GM21576 (cell line): Measurements from ENCODE around the gene VMP1.

Source experiments
- ATAC-seq: cut with Tn5 transposase; IDR thresholded peaks from one replicate; pipeline ENCODE4 v1.9.1; 2021; ENCODE audit warnings: mild to moderate bottlenecking, moderate library complexity; ENCODE audit not compliant: unreplicated experiment

VMP1 gene

DNA sequence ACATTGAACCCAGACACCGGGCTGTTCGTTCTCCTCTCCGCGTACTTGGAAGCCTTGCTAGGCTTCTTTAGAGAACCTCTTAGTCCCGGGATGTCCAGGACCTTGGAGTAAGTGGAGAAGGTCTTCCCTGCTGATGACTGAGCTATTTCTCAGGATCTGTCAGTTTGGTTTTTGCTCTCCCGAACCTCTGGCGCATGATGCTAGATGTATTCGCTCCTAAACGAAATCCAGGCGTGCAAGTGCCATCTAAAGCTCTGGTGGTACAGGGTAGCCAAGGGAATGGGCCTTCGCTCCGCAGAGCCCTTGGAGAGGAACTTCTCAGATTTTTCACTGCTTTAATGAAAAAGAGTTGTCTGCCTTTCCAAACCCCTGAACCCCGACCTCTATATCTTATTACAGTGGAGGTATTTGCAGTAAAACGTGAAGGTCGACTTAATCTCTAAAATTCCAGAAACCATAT, 547 bp downstream of the VMP1 start:
- no peak for ATAC-seq

DNA sequence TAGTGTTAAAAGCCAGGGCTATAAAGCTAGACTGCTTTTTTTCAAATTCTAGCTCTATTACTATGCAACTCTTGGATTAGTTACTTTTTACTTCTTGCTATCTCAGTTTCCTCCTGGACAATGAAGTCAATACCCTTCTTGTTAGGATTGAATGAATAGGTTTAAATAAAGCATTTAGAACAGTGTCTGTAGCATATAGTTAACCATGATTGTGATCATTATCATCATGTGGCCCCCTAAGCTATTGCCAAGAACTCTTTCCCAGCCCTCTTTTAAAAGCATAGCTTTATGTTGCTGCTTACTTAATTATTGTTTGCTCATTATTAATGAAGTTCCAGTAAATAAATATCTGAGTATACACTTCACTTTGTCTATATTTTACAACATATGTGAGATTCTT, 4.5 kb downstream of the VMP1 start:
- no peak for ATAC-seq

- ATAC-seq, result no peak
Measured at GRCh38 chr17:59712862-59713261, 5.4 kb downstream of the VMP1 start.

DNA sequence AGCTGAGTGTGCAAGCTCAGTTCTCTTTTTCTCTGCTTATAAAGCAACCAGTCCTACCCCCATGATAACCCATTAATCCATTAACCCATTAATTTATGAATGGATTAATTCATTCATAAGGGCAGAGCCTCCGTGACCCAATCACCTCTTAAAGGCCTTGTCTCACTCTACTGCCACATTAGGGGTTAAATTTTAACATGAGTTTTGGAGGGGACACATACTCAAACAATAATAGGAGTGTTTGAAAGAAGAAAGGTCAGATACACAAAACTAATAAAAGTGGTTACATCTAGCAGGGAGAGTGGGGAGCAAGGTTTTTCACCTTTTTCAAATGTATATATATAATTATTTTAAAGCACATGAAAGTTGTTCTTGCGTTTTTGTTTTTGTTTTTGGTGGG, 6.8 kb downstream of the VMP1 start:
- ATAC-seq, result no peak

GRCh38 chr17:59716427-59716826, 9.0 kb downstream of the VMP1 start:
- no peak for ATAC-seq

DNA sequence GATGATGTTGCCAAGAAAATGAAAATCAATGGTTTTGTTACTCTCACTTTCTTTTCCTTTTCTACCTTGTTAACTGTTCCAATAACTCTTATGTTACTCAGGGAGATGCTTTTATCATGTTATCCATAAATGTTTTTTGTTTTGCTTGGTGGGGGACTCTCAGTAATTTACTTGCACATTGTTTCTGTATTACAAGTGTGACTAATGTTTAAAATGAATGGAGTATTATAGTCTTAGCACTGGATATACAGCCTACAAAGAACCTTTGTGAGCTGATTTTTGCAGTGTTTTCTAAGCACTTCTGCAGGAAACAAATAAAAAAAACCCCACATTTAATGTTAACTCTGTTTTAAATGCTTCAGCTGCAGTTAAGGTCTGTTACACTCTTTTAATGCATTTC, 12.1 kb downstream of the VMP1 start:
- no peak for ATAC-seq

DNA sequence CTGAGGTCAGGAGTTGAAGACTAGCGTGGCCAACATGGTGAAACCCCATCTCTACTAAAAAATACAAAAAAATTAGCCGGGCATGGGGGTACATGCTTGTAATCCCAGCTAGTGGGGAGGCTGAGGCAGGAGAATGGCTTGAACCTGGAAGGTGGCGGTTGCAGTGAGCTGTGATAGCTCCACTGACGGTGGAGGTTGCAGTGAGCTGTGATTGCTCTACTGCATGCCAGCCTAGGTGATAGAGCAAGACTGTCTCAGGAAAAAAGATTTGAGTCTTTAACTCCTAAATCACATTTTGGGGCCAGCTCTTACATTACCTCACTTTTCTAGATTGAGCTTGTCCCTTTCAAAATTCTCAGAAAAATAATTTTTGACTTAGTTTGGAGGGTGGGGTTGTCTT, 15.2 kb downstream of the VMP1 start:
- no peak for ATAC-seq

DNA sequence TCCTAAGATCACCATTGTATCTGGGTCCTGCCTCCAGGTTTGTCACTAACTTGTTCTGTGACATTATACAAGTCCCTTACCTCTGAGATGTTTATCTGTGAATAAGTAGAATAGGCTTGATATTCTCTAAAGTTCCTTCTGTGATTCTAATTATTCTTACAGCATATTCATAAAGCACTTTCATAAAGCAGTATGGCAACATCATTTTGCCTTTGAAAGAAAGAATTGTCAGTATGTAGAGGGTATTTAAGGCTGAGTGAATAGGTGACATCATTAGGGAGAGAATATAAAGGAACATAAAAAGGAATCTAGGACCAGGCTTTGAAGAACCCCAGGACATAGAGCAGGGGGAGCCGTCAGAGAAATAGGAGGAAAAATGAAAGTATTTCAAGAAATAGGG, 15.6 kb downstream of the VMP1 start:
- no peak for ATAC-seq

- ATAC-seq, result no peak
Measured at GRCh38 chr17:59723607-59724006, 16.2 kb downstream of the VMP1 start.

- no peak for ATAC-seq
Measured at GRCh38 chr17:59725691-59726090, 18.2 kb downstream of the VMP1 start.

- no peak for ATAC-seq
Measured at GRCh38 chr17:59727817-59728533, 20.5 kb downstream of the VMP1 start.

DNA sequence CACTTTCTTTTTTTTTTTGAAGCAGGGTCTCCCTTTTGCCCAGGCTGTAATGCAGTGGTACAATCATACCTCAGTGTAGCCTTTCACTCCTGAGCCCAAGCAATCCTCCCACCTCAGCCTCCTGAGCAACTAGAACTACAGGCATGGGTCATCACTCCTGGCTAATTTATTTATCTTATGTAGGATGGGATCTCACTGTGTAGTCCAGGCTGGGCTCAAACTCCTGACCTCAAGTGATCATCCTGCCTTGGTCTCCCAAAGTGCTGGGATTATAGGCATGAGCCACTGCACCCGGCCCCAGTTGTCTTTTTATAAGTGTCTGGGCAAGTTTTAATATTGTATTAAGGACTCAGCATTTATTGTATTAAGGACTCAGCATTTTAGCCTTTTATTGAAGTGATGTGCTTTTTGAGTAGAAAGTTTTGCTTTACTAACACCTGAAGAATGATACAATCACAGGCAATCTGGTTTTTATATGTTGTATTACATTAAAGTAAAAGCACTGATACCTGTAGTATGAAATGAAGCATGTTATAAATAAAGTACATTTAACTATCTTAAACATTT, 22.9 kb downstream of the VMP1 start:
- ATAC-seq, result no peak

GRCh38 chr17:59733697-59734096, 26.2 kb downstream of the VMP1 start:
- no peak for ATAC-seq

DNA sequence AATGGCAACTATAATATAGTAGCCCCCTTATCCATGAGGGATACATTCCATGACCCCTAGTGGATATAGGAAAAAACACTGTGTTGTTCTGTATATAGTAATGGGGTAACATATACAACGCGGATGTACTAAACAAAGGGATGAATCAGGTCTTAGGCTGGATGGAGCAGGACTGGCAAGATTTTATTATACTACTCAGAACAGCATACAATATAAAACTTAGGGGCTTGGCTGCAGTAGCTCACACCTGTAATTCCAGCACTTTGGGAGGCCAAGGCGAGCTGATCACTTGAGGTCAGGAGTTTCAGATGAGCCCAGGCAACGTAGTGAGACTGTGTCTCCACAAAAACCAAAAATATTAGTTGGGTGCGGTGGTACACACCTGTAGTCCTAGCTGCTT, 26.8 kb downstream of the VMP1 start:
- no peak for ATAC-seq

DNA sequence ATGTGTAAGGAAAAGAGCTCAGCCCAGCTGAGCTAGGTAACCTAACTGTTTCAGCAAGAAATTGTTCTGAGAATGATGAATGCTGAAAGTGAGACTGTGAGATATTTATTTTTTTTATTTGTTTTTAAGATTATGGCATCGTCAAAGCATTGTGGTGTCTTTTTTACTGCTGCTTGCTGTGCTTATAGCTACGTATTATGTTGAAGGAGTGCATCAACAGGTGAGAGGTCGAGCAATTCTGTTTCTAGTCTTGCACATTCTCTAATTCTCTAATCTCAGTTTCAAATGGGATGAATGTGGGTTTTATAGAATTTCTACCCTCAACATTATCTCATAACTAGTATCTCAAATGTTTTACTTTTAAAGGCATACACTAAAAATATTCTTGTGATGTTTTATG, 29.9 kb downstream of the VMP1 start:
- no peak for ATAC-seq

GRCh38 chr17:59743842-59744241, 36.4 kb downstream of the VMP1 start:
- no peak for ATAC-seq

DNA sequence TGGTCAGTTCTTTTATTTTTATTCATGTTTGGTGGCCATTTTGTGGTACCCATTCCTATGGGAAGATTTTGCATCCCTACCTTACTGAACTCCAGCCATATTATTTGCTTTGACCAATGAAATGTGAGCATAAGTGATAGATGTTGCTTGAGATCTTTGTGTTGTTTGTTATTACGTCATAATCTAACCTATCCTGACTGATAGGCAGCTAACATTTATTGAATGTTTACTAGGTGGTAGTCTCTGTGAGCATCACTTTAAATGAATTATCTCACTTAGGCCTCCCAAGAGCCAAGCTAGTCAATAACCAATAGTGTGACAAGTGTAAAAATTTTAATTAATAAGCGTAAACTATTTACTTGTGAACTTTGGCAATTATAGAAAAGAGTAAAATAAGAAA, 37.6 kb downstream of the VMP1 start:
- ATAC-seq, result no peak

DNA sequence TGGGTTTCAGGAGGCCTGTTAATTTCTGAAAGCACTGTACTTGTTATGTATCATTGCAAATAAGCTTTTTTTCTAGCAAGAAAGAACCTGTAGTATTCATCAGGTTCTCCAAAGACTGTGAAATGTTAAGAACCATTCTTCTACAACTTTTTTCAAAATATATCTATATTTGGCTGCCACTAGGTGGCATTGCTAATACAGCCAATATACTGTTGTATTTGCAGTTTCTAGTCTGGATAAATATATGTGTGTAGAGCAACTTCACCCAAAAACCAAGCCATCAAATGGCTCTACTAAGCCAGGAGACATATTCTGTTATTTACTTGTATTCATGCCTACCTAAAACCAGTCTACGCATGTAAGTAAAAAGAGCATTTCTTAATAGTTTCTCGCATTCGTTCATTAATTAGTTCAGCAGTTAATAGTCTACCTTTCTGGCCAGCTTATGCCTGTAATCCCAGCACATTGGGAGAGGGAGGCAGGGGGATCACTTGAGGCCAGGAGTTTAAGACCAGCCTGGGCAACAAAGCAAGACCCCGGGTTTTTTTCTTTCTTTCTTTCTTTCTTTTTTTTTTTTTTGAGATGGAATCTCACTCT, 39.5 kb downstream of the VMP1 start:
- no peak for ATAC-seq

- ATAC-seq, result no peak
Measured at GRCh38 chr17:59748591-59748990, 41.1 kb downstream of the VMP1 start.

GRCh38 chr17:59751955-59752413, 44.5 kb downstream of the VMP1 start:
- ATAC-seq, result no peak

DNA sequence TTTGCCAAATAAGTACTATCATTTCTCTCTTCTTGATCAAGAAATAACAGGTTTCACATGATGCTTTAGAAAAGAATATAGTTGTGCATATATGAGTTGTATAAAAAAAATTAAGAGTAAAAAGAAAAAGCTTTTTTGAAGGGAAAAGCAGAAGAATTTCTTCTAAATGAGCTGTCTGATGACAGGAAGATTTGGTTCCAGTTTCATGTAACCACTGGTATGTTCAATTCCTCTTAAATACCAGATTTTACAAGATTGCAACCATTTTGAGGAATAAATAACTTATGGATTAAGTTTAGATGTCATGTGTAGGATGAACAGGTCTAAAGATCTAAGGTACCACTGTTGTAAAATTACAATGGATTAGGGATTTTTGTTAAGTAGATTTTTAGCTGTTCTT, 45.0 kb downstream of the VMP1 start:
- no peak for ATAC-seq

DNA sequence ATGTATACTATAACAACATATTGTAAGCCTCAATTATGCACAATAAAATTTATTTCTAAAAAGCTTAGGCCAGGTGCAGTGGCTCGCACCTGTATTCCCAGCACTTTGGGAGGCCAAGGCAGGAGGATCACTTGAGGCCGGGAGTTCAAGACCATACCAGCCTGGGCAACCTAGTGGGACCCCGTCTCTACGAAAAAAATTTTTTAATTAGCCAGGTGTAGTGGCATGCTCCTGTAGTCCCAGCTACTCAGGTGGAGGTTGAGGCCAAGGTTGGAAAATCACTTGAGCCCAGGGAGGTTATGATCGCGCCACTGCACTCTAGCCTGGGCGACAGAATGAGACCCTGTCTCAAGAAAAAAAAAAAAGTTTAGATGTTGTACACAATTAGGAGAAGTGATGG, 45.5 kb downstream of the VMP1 start:
- ATAC-seq, result no peak
